ENCODE results near the gene CORO7.
A peak's percentile ranks its signal among the peaks of the same experiment; 100 is the strongest.

The CORO7 gene

DNA sequence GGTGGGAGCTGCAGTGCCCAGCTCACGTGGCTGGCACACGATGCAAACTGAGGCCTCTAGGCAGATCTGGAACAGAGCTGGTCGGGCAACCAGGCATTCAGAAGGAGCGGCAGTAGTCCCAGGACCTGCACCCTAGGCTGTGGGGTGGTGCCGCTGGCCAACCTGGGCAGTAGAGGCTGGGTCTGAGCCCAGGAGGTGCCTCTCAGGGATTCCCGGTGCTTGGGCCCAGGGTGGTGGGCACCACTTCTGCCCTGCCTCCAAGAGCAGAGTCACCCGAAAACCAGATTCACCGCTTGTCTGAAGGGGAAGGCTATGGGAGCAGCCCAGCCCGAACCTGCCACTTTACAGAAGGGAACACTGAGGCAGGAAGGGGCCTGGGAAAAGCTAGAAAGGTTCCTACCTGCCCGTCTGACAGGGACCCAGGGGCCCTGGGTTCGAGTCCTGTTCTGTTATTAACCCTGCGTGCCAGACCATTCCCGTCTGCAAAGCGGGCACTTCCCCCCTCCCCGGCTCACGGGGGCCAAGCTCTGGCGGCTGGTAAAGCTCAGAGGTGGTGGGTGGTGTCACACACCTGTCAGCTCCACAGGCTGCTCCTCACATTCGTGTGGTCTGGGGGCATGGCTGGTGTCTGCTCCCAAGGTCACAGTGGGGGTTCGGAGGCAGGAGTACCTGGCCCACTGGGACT is 83.6 kb downstream of the CORO7 start:
- no peak for TF ChIP-seq CTCF (IDR thresholded peaks at IDR 0.05; ENCODE audit: control insufficient read depth, extremely low read depth, insufficient read depth)
- DNase-seq (ENCODE audit: low read depth) = no peak
- no peak overlapping the region for H3K4me3 ChIP-seq (ENCODE audit: low read depth, low read length)

DNA sequence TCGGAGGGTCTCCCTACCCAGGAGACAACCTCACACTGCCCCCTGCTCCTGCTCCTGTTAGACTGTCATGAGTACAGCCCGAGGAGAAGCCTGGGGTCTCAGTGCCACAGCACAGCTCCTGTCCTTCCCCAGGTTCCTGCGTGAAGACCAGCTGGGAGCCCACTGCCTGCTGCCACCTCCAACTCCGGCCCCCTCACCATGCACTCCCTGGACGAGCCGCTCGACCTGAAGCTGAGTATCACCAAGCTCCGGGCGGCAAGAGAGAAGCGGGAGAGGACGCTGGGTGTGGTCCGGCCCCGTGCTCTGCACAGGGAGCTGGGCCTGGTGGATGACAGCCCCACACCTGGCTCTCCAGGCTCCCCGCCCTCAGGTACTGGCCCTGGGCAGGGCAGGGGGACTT is 84.3 kb downstream of the CORO7 start:
- no peak for TF ChIP-seq CTCF (IDR thresholded peaks at IDR 0.05; ENCODE audit: control insufficient read depth, extremely low read depth, insufficient read depth)
- DNase-seq (ENCODE audit: low read depth) = no peak
- no peak overlapping the region for H3K4me3 ChIP-seq (ENCODE audit: low read depth, low read length)

- peak; percentile 94 for TF ChIP-seq CTCF (IDR thresholded peaks at IDR 0.05; ENCODE audit: control insufficient read depth, extremely low read depth, insufficient read depth)
- no peak for DNase-seq (ENCODE audit: low read depth)
- no peak overlapping the region for H3K4me3 ChIP-seq (ENCODE audit: low read depth, low read length)
These were observed 86.0 kb downstream of the CORO7 start for GRCh38 chr16:4330277-4330874.

- no peak overlapping the region for H3K4me3 ChIP-seq (ENCODE audit: low read depth, low read length)
- DNase-seq (ENCODE audit: low read depth) = no peak
- no peak for TF ChIP-seq CTCF (IDR thresholded peaks at IDR 0.05; ENCODE audit: control insufficient read depth, extremely low read depth, insufficient read depth)
These were observed 87.3 kb downstream of the CORO7 start for GRCh38 chr16:4328782-4329775.

DNA sequence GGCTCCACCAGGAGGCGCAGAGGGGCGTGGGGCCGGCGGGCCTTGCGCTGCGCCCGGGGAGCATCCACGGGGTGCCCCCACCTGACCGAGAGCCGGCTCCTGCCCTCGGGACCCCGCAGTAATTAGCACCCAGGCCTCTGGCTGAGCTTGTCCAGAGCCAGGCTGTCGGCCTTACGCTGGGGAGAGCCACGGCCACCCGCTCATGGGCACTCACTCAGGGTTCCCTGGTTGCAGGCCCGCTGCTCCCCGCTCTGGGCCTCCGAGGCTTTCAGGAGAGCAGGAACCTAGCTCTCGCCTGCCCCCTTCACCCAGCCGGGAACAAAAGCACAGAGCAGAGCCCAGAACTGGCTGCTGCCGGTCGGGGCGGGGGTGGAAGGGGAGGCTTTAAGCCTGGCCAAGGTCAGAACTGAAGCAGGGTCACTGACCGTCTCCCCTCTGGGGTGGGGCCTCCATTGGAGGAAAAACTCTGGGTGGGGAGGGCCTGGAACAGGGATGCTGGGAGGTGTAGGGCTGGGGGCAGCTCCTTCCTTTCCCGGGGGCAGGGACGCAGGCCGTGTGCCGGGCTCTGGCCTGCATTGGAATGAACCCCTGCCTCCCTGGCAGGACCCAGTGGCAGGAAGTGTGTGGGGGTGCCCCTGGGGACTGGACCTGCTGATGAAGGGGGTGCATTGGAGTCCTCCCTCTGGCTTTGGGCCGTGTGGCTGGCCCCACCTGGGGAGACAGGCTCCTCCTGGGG is 88.2 kb downstream of the CORO7 start:
- no peak for TF ChIP-seq CTCF (IDR thresholded peaks at IDR 0.05; ENCODE audit: control insufficient read depth, extremely low read depth, insufficient read depth)
- H3K4me3 ChIP-seq (ENCODE audit: low read depth, low read length) = no peak overlapping the region
- no peak for DNase-seq (ENCODE audit: low read depth)

- H3K4me3 ChIP-seq (ENCODE audit: low read depth, low read length) = no peak overlapping the region
- no peak for TF ChIP-seq CTCF (IDR thresholded peaks at IDR 0.05; ENCODE audit: control insufficient read depth, extremely low read depth, insufficient read depth)
- no peak for DNase-seq (ENCODE audit: low read depth)
These were observed 88.9 kb downstream of the CORO7 start for GRCh38 chr16:4327386-4328045.

Data from LNCaP clone FGC (cell line).